ENCODE results near the gene MAP3K19. TPM values are rescaled to one million over a fixed set of nuclear protein-coding genes. Genes with fewer than 3 reads are reported as not detected.

The MAP3K19 gene
- total RNA-seq, 1 experiment from 2014 or later: not detected

DNA sequence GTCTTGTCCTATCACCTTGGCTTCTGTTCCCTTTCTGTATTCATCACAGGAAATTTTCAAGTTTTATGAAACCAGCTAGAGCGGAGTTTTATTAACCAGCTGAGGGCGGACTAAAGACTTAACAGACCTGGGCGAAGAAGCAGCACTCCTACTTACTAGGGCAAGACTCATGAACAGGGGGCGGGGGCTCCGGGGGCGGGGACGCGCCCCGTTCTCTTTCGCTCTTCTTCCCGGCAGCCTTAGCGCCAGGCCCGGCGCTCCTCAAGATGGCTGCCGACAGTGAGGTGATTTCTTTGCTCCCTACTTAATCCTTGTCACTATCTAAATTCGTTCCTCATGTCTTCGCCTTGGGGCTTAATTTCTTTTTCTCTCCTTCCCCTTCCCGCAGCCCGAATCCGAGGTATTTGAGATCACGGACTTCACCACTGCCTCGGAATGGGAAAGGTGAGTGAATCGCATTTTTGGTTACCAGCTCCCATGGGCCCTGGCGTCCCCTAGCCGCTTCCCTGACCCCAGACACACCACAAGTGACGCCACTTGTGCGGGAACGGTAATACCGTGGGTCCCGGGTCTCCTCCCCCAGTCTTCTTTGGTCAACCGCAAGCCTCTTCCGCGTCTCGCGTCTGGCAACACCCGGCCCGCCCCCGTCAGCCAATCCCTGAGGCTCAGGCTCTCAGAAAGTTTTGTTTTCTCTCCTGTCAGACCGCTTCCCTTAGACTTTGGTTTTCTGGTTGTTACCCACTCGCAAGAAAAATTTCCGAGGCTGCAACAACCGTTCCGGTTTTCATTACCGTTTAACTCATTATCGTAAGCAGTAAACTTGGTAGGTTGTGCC lies 5.0 kb upstream of the MAP3K19 start, which contains the start of gene RAB3GAP1:
TSS of gene RAB3GAP1 (plus strand) at position 251 of the 835 bp plus-strand sequence. CDS start at position 267, 16 bp downstream.
- DNase-seq (peak; percentile 82), ATAC-seq (peak; percentile 94)
- H3K9me3 ChIP-seq (ENCODE audit: low read length): no peaks in the 10 kb centered on the region
- peak within 1 kb of the TSS; percentile 92 for H3K4me3 ChIP-seq (ENCODE audit: low read length)
- peaks cover 52% of the 10 kb centered on the region for H3K79me2 ChIP-seq (ENCODE audit: low read length)
- H3K4me2 ChIP-seq (ENCODE audit: low read length): peak within 1 kb of the TSS; percentile 95
- intact Hi-C loops (cut with micrococcal nuclease): loop anchor here (1.0 to 5.0 kb wide), 3 partner anchors 41 to 205 kb away; no protein-coding TSS in a partner anchor
- peak within 1 kb of the TSS; percentile 93 for H3K9ac ChIP-seq (ENCODE audit: low read length)
- TF ChIP-seq, protein P1, sequence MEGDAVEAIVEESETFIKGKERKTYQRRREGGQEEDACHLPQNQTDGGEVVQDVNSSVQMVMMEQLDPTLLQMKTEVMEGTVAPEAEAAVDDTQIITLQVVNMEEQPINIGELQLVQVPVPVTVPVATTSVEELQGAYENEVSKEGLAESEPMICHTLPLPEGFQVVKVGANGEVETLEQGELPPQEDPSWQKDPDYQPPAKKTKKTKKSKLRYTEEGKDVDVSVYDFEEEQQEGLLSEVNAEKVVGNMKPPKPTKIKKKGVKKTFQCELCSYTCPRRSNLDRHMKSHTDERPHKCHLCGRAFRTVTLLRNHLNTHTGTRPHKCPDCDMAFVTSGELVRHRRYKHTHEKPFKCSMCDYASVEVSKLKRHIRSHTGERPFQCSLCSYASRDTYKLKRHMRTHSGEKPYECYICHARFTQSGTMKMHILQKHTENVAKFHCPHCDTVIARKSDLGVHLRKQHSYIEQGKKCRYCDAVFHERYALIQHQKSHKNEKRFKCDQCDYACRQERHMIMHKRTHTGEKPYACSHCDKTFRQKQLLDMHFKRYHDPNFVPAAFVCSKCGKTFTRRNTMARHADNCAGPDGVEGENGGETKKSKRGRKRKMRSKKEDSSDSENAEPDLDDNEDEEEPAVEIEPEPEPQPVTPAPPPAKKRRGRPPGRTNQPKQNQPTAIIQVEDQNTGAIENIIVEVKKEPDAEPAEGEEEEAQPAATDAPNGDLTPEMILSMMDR (conservative IDR thresholded peaks at IDR 0.05; ENCODE audit: low read depth, low read length): 0 out of 2 replicates have a peak, but pooled peaks have one; percentile 12
- TF ChIP-seq EZH2phosphoT487 (IDR thresholded peaks at IDR 0.05; ENCODE audit: borderline replicate concordance, low read length): no peak
- H3K27ac ChIP-seq (ENCODE audit: low read length): peak within 1 kb of the TSS; percentile 67
- TSS peak; percentile 71 for BruUV-seq (replicated peaks)
- H3K9me2 ChIP-seq (replicated peaks; ENCODE audit: low read length): no peaks in the 10 kb centered on the region
- H3K4me1 ChIP-seq (ENCODE audit: insufficient read depth, low read length): peaks cover 23% of the 10 kb centered on the region
- peaks cover 17% of the 10 kb centered on the region for H4K20me1 ChIP-seq (ENCODE audit: low read length)
- peak within 1 kb of the TSS; percentile 92 for H2AFZ ChIP-seq (ENCODE audit: low read length)
- no peaks in the 10 kb centered on the region for H3K27me3 ChIP-seq (ENCODE audit: low read length)
- CTCF ChIA-PET: no interaction called here
- no peaks in the 10 kb centered on the region for H3K36me3 ChIP-seq (ENCODE audit: low read depth, low read length)
- POLR2A ChIA-PET (ENCODE audit: unreplicated experiment): interaction anchor here (0.5 to 0.6 kb wide), 2 partner anchors 56 to 188 kb away, joined by 5 to 7 read pairs; no protein-coding TSS in a partner anchor
- H3F3A ChIP-seq (ENCODE audit: low read length, unreplicated experiment): no peaks in the 10 kb centered on the region

- ATAC-seq: no peak
- H3K27ac ChIP-seq (ENCODE audit: low read length): no peak overlapping the region
- H3K9me2 ChIP-seq (replicated peaks; ENCODE audit: low read length): no peaks in the 10 kb centered on the region
- no peak overlapping the region for H3K4me3 ChIP-seq (ENCODE audit: low read length)
- H3K27me3 ChIP-seq (ENCODE audit: low read length): no peaks in the 10 kb centered on the region
- no peak overlapping the region for H3K9ac ChIP-seq (ENCODE audit: low read length)
- peaks cover 23% of the 10 kb centered on the region for H3K4me1 ChIP-seq (ENCODE audit: insufficient read depth, low read length)
- H3K79me2 ChIP-seq (ENCODE audit: low read length): peaks cover 36% of the 10 kb centered on the region
- H3F3A ChIP-seq (ENCODE audit: low read length, unreplicated experiment): no peaks in the 10 kb centered on the region
- H2AFZ ChIP-seq (ENCODE audit: low read length): no peak overlapping the region
- H3K4me2 ChIP-seq (ENCODE audit: low read length): no peak overlapping the region
- intact Hi-C loops (cut with micrococcal nuclease): loop anchor here (5.0 kb wide), 1 partner anchor 207 kb away; no protein-coding TSS in a partner anchor
- no peaks in the 10 kb centered on the region for H3K36me3 ChIP-seq (ENCODE audit: low read depth, low read length)
- H4K20me1 ChIP-seq (ENCODE audit: low read length): peaks cover 17% of the 10 kb centered on the region
- ChIA-PET POLR2A (ENCODE audit: unreplicated experiment) (no interaction called here), CTCF (no interaction called here)
- no peaks in the 10 kb centered on the region for H3K9me3 ChIP-seq (ENCODE audit: low read length)
- no TSS peak for BruUV-seq (replicated peaks)
- DNase-seq: no peak
- TF ChIP-seq, protein P1 (conservative IDR thresholded peaks at IDR 0.05; ENCODE audit: low read depth, low read length): no peak
- TF ChIP-seq EZH2phosphoT487 (IDR thresholded peaks at IDR 0.05; ENCODE audit: borderline replicate concordance, low read length): no peak
- TF ChIP-seq EZH2 (IDR thresholded peaks at IDR 0.05; ENCODE audit: low read length, unreplicated experiment): no peak
Observed at GRCh38 chr2:135050684-135051083, 3.4 kb upstream of the MAP3K19 start.

GRCh38 chr2:135050132-135050531 lies 2.9 kb upstream of the MAP3K19 start:
- H3K4me1 ChIP-seq (ENCODE audit: insufficient read depth, low read length): peaks cover 23% of the 10 kb centered on the region
- CTCF ChIA-PET: no interaction called here
- POLR2A ChIA-PET (ENCODE audit: unreplicated experiment): no interaction called here
- DNase-seq (no peak), ATAC-seq (no peak)
- no peaks in the 10 kb centered on the region for H3K36me3 ChIP-seq (ENCODE audit: low read depth, low read length)
- no peaks in the 10 kb centered on the region for H3K9me2 ChIP-seq (replicated peaks; ENCODE audit: low read length)
- no peaks in the 10 kb centered on the region for H3K27me3 ChIP-seq (ENCODE audit: low read length)
- H3K27ac ChIP-seq (ENCODE audit: low read length): no peak overlapping the region
- H3K9ac ChIP-seq (ENCODE audit: low read length): no peak overlapping the region
- H3K79me2 ChIP-seq (ENCODE audit: low read length): peaks cover 30% of the 10 kb centered on the region
- TF ChIP-seq EZH2phosphoT487 (IDR thresholded peaks at IDR 0.05; ENCODE audit: borderline replicate concordance, low read length): no peak
- intact Hi-C loops (cut with micrococcal nuclease): loop anchor here (5.0 kb wide), 1 partner anchor 207 kb away; no protein-coding TSS in a partner anchor
- H3K4me2 ChIP-seq (ENCODE audit: low read length): no peak overlapping the region
- no peaks in the 10 kb centered on the region for H3F3A ChIP-seq (ENCODE audit: low read length, unreplicated experiment)
- no TSS peak for BruUV-seq (replicated peaks)
- no peaks in the 10 kb centered on the region for H3K9me3 ChIP-seq (ENCODE audit: low read length)
- no peak overlapping the region for H3K4me3 ChIP-seq (ENCODE audit: low read length)
- H4K20me1 ChIP-seq (ENCODE audit: low read length): peaks cover 17% of the 10 kb centered on the region
- H2AFZ ChIP-seq (ENCODE audit: low read length): no peak overlapping the region
